ENCODE results near the gene CTIF. TPM values are rescaled to one million over a fixed set of nuclear protein-coding genes. Genes with fewer than 3 reads are reported as not detected.
A peak's percentile ranks its signal among the peaks of the same experiment; 100 is the strongest.

CTIF gene
- total RNA-seq, 1 donor from 2014 or later = 48.5 TPM

DNA sequence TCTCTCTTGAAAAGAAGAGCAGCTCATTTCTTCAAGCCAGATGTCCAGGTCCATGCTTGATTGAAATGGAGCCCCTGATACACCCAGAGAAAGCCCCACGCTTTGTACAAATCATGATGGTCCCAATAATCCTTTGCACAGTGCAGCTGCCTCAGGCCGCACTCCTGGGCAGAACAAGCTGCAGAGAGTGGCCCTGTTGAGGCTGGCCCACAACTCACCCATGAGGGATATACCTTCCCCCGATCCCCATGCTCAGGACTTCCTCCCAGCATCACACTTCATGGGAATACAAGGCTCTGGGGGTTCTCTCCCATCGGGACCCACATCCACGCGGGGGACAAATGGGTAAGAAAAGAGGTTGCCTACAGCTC is 181.8 kb downstream of the CTIF start:
- H3K9me3 Mint-ChIP-seq = peaks cover 4% of the 10 kb centered on the region
- peaks cover 28% of the 10 kb centered on the region for H3K36me3 Mint-ChIP-seq
- no peaks in the 10 kb centered on the region for H3K27me3 Mint-ChIP-seq
- H3K4me1 Mint-ChIP-seq (ENCODE audit: unreplicated experiment) = peaks cover 21% of the 10 kb centered on the region
- no peak overlapping the region for H3K4me3 Mint-ChIP-seq
- no peak overlapping the region for H3K27ac Mint-ChIP-seq
- TF ChIP-seq CTCF (conservative IDR thresholded peaks at IDR 0.05) = no peak
- no peak for DNase-seq (ENCODE audit: extremely low spot score, unreplicated experiment)

- H3K4me3 Mint-ChIP-seq = no peak overlapping the region
- H3K9me3 Mint-ChIP-seq = peaks cover 4% of the 10 kb centered on the region
- H3K36me3 Mint-ChIP-seq = peaks cover 31% of the 10 kb centered on the region
- peaks cover 20% of the 10 kb centered on the region for H3K4me1 Mint-ChIP-seq (ENCODE audit: unreplicated experiment)
- no peak for DNase-seq (ENCODE audit: extremely low spot score, unreplicated experiment)
- H3K27me3 Mint-ChIP-seq = no peaks in the 10 kb centered on the region
- no peak for TF ChIP-seq CTCF (conservative IDR thresholded peaks at IDR 0.05)
- no peak overlapping the region for H3K27ac Mint-ChIP-seq
These were observed 182.5 kb downstream of the CTIF start for GRCh38 chr18:48721312-48721711.

- H3K4me1 Mint-ChIP-seq (ENCODE audit: unreplicated experiment) = peaks cover 29% of the 10 kb centered on the region
- H3K4me3 Mint-ChIP-seq = no peak overlapping the region
- H3K27me3 Mint-ChIP-seq = no peaks in the 10 kb centered on the region
- H3K27ac Mint-ChIP-seq = no peak overlapping the region
- H3K36me3 Mint-ChIP-seq = peaks cover 36% of the 10 kb centered on the region
- no peak for TF ChIP-seq CTCF (conservative IDR thresholded peaks at IDR 0.05)
- peaks cover 14% of the 10 kb centered on the region for H3K9me3 Mint-ChIP-seq
- no peak for DNase-seq (ENCODE audit: extremely low spot score, unreplicated experiment)
These were observed 184.2 kb downstream of the CTIF start for GRCh38 chr18:48723016-48723415.

DNA sequence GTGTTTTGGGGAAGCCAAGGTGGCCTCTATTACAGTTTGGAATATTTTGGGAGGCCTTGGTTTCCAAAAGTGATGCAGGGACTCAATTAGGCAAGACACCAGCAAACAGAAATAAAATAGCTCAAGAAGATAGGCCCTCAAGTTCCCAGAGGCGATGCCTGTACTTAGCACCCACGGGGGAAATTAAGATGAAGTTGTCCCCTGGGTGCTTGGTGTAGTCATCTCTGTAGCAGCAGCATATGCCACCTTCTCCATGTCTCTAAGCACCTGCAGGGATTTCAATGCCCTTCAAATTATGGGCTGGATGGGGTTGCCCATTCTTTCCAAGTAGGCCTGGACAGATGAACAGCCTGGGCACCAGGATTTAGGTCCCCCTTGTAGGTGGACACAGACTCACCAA is 185.0 kb downstream of the CTIF start:
- H3K27me3 Mint-ChIP-seq = no peaks in the 10 kb centered on the region
- no peak for TF ChIP-seq CTCF (conservative IDR thresholded peaks at IDR 0.05)
- peaks cover 29% of the 10 kb centered on the region for H3K4me1 Mint-ChIP-seq (ENCODE audit: unreplicated experiment)
- H3K4me3 Mint-ChIP-seq = no peak overlapping the region
- no peak overlapping the region for H3K27ac Mint-ChIP-seq
- peaks cover 14% of the 10 kb centered on the region for H3K9me3 Mint-ChIP-seq
- DNase-seq (ENCODE audit: extremely low spot score, unreplicated experiment) = no peak
- H3K36me3 Mint-ChIP-seq = peaks cover 29% of the 10 kb centered on the region

- Mint-ChIP-seq H3K27ac (peak overlapping the region; percentile 34), H3K36me3 (peaks cover 24% of the 10 kb centered on the region), H3K4me1 (ENCODE audit: unreplicated experiment) (peaks cover 25% of the 10 kb centered on the region), H3K4me3 (no peak overlapping the region), H3K9me3 (peaks cover 10% of the 10 kb centered on the region), H3K27me3 (no peaks in the 10 kb centered on the region)
- no peak for DNase-seq (ENCODE audit: extremely low spot score, unreplicated experiment)
- no peak for TF ChIP-seq CTCF (conservative IDR thresholded peaks at IDR 0.05)
These were observed 185.6 kb downstream of the CTIF start for GRCh38 chr18:48724442-48724841.

GRCh38 chr18:48724939-48725338 is 186.1 kb downstream of the CTIF start:
- Mint-ChIP-seq H3K9me3 (peaks cover 10% of the 10 kb centered on the region), H3K4me1 (ENCODE audit: unreplicated experiment) (peaks cover 20% of the 10 kb centered on the region), H3K36me3 (peaks cover 25% of the 10 kb centered on the region), H3K27me3 (no peaks in the 10 kb centered on the region), H3K27ac (no peak overlapping the region), H3K4me3 (no peak overlapping the region)
- no peak for DNase-seq (ENCODE audit: extremely low spot score, unreplicated experiment)
- no peak for TF ChIP-seq CTCF (conservative IDR thresholded peaks at IDR 0.05)
